HepG2 (cell line): Measurements from ENCODE around the gene EPHA6. TPM values are rescaled to one million over a fixed set of nuclear protein-coding genes. Genes with fewer than 3 reads are reported as not detected.
A peak's percentile ranks its signal among the peaks of the same experiment; 100 is the strongest.

Experiments used
- CEBPG ChIP-seq: IDR thresholded peaks from 2 replicates; pipeline ENCODE4 v1.6.1; 2016
- HMGA1 ChIP-seq: sonication (generic); formaldehyde crosslinking; conservative IDR thresholded peaks from 2 replicates; pipeline ENCODE4 v1.4.0; 2020; ENCODE audit warnings: missing genetic modification reagents
- MED8 ChIP-seq: sonication (generic); formaldehyde crosslinking; IDR thresholded peaks from 2 replicates; pipeline ENCODE4 v1.8.1; 2023; ENCODE audit warnings: mild to moderate bottlenecking, missing genetic modification reagents; ENCODE audit not compliant: insufficient replicate concordance
- MYNN ChIP-seq: sonication (generic); formaldehyde crosslinking; IDR thresholded peaks from 2 replicates; pipeline ENCODE4 v1.4.0; 2020; ENCODE audit warnings: mild to moderate bottlenecking, low read depth, missing genetic modification reagents
- NFIB ChIP-seq: sonication (generic); formaldehyde crosslinking; IDR thresholded peaks from 2 replicates; pipeline ENCODE4 v1.9.0; 2021; ENCODE audit warnings: missing genetic modification reagents, mild to moderate bottlenecking, borderline replicate concordance
- NFIC ChIP-seq: IDR thresholded peaks from 2 replicates; pipeline ENCODE4 v1.6.1; 2012; ENCODE audit warnings: mild to moderate bottlenecking, low read length, inconsistent platforms
- PAWR ChIP-seq: sonication (generic); formaldehyde crosslinking; IDR thresholded peaks from 2 replicates; pipeline ENCODE4 v1.4.0; 2020; ENCODE audit warnings: missing genetic modification reagents, mild to moderate bottlenecking, borderline replicate concordance
- RBM22 ChIP-seq: fragments of 200-400 bp; formaldehyde crosslinking; optimal IDR thresholded peaks from 2 replicates; pipeline ENCODE3; 2017; ENCODE audit warnings: mild to moderate bottlenecking, low read length, moderate library complexity
- RFX3 ChIP-seq: IDR thresholded peaks from 2 replicates; pipeline ENCODE4 v1.6.1; 2016; ENCODE audit warnings: missing biosample characterization, missing genetic modification reagents
- RFX5 ChIP-seq: IDR thresholded peaks from 2 replicates; pipeline ENCODE4 v1.6.1; 2011; ENCODE audit warnings: low read depth, low read length, improper control_type of control experiment
- SNRNP70 ChIP-seq: fragments of 200-400 bp; formaldehyde crosslinking; IDR thresholded peaks from 2 replicates; pipeline ENCODE4 v1.6.1; 2017; ENCODE audit warnings: mild to moderate bottlenecking, low read depth, low read length, moderate library complexity
- TP53 ChIP-seq: sonication (generic); formaldehyde crosslinking; conservative IDR thresholded peaks from 2 replicates; pipeline ENCODE4 v1.4.0; 2020; ENCODE audit warnings: missing genetic modification reagents
- YEATS2 ChIP-seq: sonication (generic); formaldehyde crosslinking; IDR thresholded peaks from 2 replicates; pipeline ENCODE4 v1.4.0; 2020; ENCODE audit warnings: missing genetic modification reagents, borderline replicate concordance
- ZNF607 ChIP-seq: sonication (generic); formaldehyde crosslinking; IDR thresholded peaks from 2 replicates; pipeline ENCODE4 v1.5.1; 2020; ENCODE audit warnings: missing genetic modification reagents, mild to moderate bottlenecking, borderline replicate concordance
- ZNF709 ChIP-seq: sonication (generic); formaldehyde crosslinking; IDR thresholded peaks from 2 replicates; pipeline ENCODE4 v1.5.0; 2020; ENCODE audit warnings: mild to moderate bottlenecking, missing genetic modification reagents
- polyA plus RNA-seq, 8 experiments: library from polyadenylated mRNA; depleted of rRNA in 3 of 8; stranded (reverse) in 7 of 8; unstranded in 1 of 8; fragments of >200 nt; fragmentation: Illumina TruSeq in 4 of 8; extraction: Trizol in 4 of 8; gene quantifications; 2 replicates each; pipeline versions ENCODE4 v1.2.1 to v1.2.3, GENCODE V29; 2011 to 2016; ENCODE audit warnings: low read depth in 4 of 8, missing spikeins in 1 of 8, mixed read lengths in 1 of 8; ENCODE audit not compliant: insufficient read depth in 1 of 8
- total RNA-seq, 5 experiments: library from RNA; depleted of rRNA; stranded (reverse); fragments of >200 nt; fragmentation: Illumina TruSeq; extraction: Trizol; gene quantifications; 2 replicates each; pipeline ENCODE4 v1.2.3, GENCODE V29; 2016; ENCODE audit warnings: low read depth in 1 of 5
- TF ChIP-seq, protein P1 (sequence below): sonication (generic); formaldehyde crosslinking; IDR thresholded peaks from 2 replicates; pipeline ENCODE4 v1.5.0; 2020; ENCODE audit warnings: missing genetic modification reagents
- TF ChIP-seq, protein P2 (sequence below): sonication (generic); formaldehyde crosslinking; IDR thresholded peaks from 2 replicates; pipeline ENCODE4 v1.4.0; 2020; ENCODE audit warnings: missing genetic modification reagents, borderline replicate concordance
- TF ChIP-seq, protein P3 (sequence below): sonication (generic); formaldehyde crosslinking; IDR thresholded peaks from 2 replicates; pipeline ENCODE4 v1.4.0; 2020; ENCODE audit warnings: missing genetic modification reagents
- TF ChIP-seq, protein P4 (sequence below): sonication (generic); formaldehyde crosslinking; IDR thresholded peaks from 2 replicates; pipeline ENCODE4 v1.5.0; 2020; ENCODE audit warnings: mild to moderate bottlenecking, missing genetic modification reagents, moderate library complexity
- TF ChIP-seq, protein P5 (sequence below): sonication (generic); formaldehyde crosslinking; conservative IDR thresholded peaks from 2 replicates; pipeline ENCODE4 v1.4.0; 2020; ENCODE audit warnings: missing genetic modification reagents

Gene EPHA6
- total and polyA plus RNA-seq, 2 of the 13 experiments (the other 11 are each of a cell fraction or from before 2014, with no cell fraction given): not detected

DNA sequence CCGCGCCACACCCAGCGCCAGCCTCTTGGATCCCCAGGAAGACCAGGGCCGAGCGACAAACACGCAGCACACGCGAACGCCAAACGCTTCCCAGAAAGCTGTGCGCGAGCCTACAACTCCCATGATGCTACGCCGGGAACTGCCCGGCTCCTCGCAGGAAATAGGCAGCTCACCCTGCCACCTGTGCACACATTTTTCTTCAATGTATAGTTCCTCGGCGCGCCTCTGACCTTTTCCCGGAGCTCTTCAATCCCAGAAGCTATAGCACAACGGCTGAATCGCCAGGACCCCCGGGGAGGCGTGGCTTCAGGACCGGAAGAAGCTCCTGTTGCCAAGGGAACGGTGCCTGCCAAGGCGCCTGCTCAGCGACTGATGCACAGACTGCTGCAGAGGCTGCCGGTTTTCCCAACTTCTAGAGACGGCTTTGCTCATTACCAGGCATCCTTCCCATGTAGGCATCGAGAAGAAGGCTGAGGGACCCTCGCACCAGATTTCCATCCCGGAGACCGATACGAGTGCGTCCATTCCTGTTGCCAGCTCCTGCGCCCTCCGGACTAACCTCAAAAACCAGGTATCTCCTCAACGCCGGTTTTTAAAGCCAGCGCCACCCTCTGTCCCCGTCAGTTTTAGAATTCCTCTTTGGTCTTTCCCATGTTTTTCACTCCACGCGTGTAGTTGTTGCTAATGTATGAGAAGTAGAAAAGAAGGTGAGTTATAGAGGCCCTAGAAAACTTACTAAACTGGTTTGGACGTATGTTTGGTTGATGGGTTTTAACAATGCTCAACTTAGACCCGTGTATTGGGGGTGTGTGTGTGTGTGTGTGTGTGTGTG lies 950.2 kb downstream of the EPHA6 start, which contains the start of gene ARL6 (continued):
- TF ChIP-seq NFIB (CRISPR knock-in tag): no peak
- no peak for TF ChIP-seq PAWR (CRISPR knock-in tag)
- peak; percentile 31; the same call in 1 of the 2 replicates for TF ChIP-seq RFX5
- peak; percentile 86 for TF ChIP-seq YEATS2 (CRISPR knock-in tag)
- TF ChIP-seq MYNN (CRISPR knock-in tag): no peak
- TF ChIP-seq MED8 (CRISPR knock-in tag): no peak
- no peak for TF ChIP-seq HMGA1 (CRISPR knock-in tag)
- TF ChIP-seq CEBPG (CRISPR knock-in tag): no peak
- TF ChIP-seq, protein P1, sequence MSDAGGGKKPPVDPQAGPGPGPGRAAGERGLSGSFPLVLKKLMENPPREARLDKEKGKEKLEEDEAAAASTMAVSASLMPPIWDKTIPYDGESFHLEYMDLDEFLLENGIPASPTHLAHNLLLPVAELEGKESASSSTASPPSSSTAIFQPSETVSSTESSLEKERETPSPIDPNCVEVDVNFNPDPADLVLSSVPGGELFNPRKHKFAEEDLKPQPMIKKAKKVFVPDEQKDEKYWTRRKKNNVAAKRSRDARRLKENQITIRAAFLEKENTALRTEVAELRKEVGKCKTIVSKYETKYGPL (CRISPR knock-in tag): no peak
- no peak for TF ChIP-seq RBM22
- TF ChIP-seq, protein P2, sequence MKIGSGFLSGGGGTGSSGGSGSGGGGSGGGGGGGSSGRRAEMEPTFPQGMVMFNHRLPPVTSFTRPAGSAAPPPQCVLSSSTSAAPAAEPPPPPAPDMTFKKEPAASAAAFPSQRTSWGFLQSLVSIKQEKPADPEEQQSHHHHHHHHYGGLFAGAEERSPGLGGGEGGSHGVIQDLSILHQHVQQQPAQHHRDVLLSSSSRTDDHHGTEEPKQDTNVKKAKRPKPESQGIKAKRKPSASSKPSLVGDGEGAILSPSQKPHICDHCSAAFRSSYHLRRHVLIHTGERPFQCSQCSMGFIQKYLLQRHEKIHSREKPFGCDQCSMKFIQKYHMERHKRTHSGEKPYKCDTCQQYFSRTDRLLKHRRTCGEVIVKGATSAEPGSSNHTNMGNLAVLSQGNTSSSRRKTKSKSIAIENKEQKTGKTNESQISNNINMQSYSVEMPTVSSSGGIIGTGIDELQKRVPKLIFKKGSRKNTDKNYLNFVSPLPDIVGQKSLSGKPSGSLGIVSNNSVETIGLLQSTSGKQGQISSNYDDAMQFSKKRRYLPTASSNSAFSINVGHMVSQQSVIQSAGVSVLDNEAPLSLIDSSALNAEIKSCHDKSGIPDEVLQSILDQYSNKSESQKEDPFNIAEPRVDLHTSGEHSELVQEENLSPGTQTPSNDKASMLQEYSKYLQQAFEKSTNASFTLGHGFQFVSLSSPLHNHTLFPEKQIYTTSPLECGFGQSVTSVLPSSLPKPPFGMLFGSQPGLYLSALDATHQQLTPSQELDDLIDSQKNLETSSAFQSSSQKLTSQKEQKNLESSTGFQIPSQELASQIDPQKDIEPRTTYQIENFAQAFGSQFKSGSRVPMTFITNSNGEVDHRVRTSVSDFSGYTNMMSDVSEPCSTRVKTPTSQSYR (CRISPR knock-in tag): no peak
- TF ChIP-seq, protein P3, sequence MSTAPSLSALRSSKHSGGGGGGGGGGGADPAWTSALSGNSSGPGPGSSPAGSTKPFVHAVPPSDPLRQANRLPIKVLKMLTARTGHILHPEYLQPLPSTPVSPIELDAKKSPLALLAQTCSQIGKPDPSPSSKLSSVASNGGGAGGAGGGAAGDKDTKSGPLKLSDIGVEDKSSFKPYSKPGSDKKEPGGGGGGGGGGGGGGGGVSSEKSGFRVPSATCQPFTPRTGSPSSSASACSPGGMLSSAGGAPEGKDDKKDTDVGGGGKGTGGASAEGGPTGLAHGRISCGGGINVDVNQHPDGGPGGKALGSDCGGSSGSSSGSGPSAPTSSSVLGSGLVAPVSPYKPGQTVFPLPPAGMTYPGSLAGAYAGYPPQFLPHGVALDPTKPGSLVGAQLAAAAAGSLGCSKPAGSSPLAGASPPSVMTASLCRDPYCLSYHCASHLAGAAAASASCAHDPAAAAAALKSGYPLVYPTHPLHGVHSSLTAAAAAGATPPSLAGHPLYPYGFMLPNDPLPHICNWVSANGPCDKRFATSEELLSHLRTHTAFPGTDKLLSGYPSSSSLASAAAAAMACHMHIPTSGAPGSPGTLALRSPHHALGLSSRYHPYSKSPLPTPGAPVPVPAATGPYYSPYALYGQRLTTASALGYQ (CRISPR knock-in tag): no peak
- no peak for TF ChIP-seq ZNF709 (CRISPR knock-in tag)
- 0 out of 2 replicates have a peak, but pooled peaks have one; percentile 30 for TF ChIP-seq ZNF607 (CRISPR knock-in tag)
- TF ChIP-seq NFIC: no peak
- no peak for TF ChIP-seq SNRNP70
- TF ChIP-seq, protein P4, sequence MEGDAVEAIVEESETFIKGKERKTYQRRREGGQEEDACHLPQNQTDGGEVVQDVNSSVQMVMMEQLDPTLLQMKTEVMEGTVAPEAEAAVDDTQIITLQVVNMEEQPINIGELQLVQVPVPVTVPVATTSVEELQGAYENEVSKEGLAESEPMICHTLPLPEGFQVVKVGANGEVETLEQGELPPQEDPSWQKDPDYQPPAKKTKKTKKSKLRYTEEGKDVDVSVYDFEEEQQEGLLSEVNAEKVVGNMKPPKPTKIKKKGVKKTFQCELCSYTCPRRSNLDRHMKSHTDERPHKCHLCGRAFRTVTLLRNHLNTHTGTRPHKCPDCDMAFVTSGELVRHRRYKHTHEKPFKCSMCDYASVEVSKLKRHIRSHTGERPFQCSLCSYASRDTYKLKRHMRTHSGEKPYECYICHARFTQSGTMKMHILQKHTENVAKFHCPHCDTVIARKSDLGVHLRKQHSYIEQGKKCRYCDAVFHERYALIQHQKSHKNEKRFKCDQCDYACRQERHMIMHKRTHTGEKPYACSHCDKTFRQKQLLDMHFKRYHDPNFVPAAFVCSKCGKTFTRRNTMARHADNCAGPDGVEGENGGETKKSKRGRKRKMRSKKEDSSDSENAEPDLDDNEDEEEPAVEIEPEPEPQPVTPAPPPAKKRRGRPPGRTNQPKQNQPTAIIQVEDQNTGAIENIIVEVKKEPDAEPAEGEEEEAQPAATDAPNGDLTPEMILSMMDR: peak; percentile 25
- TF ChIP-seq TP53: no peak
- TF ChIP-seq RFX3 (CRISPR knock-in tag): peak; percentile 97
- TF ChIP-seq, protein P5, sequence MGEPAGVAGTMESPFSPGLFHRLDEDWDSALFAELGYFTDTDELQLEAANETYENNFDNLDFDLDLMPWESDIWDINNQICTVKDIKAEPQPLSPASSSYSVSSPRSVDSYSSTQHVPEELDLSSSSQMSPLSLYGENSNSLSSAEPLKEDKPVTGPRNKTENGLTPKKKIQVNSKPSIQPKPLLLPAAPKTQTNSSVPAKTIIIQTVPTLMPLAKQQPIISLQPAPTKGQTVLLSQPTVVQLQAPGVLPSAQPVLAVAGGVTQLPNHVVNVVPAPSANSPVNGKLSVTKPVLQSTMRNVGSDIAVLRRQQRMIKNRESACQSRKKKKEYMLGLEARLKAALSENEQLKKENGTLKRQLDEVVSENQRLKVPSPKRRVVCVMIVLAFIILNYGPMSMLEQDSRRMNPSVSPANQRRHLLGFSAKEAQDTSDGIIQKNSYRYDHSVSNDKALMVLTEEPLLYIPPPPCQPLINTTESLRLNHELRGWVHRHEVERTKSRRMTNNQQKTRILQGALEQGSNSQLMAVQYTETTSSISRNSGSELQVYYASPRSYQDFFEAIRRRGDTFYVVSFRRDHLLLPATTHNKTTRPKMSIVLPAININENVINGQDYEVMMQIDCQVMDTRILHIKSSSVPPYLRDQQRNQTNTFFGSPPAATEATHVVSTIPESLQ (CRISPR knock-in tag): no peak
